ACHN (cell line): ENCODE results near the gene ZNF425.
"Not testable (repeated sequence)": the region's sequence is repeated elsewhere in the genome, so short reads cannot be mapped to it uniquely, and the experiment has no call there.

Experiments
- DNase-seq: peaks from one replicate; pipeline ENCODE4 v3.0.0-alpha.2; 2015
- in situ Hi-C: cut with HindIII; loops from 2 replicates; pipeline ENCODE4 v1.10.0; 2017; ENCODE audit warnings: low sequenced_read_pairs, low pct_ligation_motif_present, low pct_unique_long_range_greater_than_20kb

ZNF425 gene

GRCh38 chr7:149125863-149126661 is at the start of gene ZNF425:
ZNF425 (minus strand) TSS chr7:149126324; CDS start chr7:149126213, 111 bp downstream.
- DNase-seq = peak; percentile 98

GRCh38 chr7:149175150-149175549 is 49.0 kb upstream of the ZNF425 start:
- no peak for DNase-seq
- in situ Hi-C loops = no loop called here

More at GRCh38 chr7:149125863-149126661, at the start of gene ZNF425:
- in situ Hi-C loops = no loop called here

- DNase-seq = no peak
- in situ Hi-C loops = no loop called here
Observed at GRCh38 chr7:149172534-149172920, 46.4 kb upstream of the ZNF425 start.

GRCh38 chr7:149171892-149172533 is 45.9 kb upstream of the ZNF425 start:
- DNase-seq = peak; percentile 51
- in situ Hi-C loops = no loop called here

- in situ Hi-C loops = no loop called here
- DNase-seq = no peak
Observed at GRCh38 chr7:149166630-149167352, 40.7 kb upstream of the ZNF425 start.

GRCh38 chr7:149166142-149166541 is 40.0 kb upstream of the ZNF425 start:
- in situ Hi-C loops = no loop called here
- DNase-seq = no peak

- peak; percentile 48 for DNase-seq
- in situ Hi-C loops = no loop called here
Observed at GRCh38 chr7:149161241-149161848, 35.2 kb upstream of the ZNF425 start.

GRCh38 chr7:149156898-149157297 is 30.8 kb upstream of the ZNF425 start:
- DNase-seq = no peak
- in situ Hi-C loops = no loop called here

GRCh38 chr7:149154056-149154455 is 27.9 kb upstream of the ZNF425 start:
- no peak for DNase-seq
- in situ Hi-C loops = no loop called here

- in situ Hi-C loops = no loop called here
- no peak for DNase-seq
Observed at GRCh38 chr7:149153346-149153745, 27.2 kb upstream of the ZNF425 start.

GRCh38 chr7:149150981-149151380 is 24.9 kb upstream of the ZNF425 start:
- in situ Hi-C loops = no loop called here
- DNase-seq = no peak

GRCh38 chr7:149147752-149148653 is 21.9 kb upstream of the ZNF425 start:
- DNase-seq = peak; percentile 64

GRCh38 chr7:149147072-149147751 is 21.1 kb upstream of the ZNF425 start, which contains the start of gene ZNF398:
ZNF398 (plus strand) TSS chr7:149147453; CDS start chr7:149147743, 290 bp downstream.
- in situ Hi-C loops = no loop called here
- peak; percentile 86 for DNase-seq

More at GRCh38 chr7:149147752-149148653, 21.9 kb upstream of the ZNF425 start:
- in situ Hi-C loops = no loop called here

GRCh38 chr7:149145031-149145845 is 19.1 kb upstream of the ZNF425 start:
- in situ Hi-C loops = no loop called here
- DNase-seq = no peak

- not testable (repeated sequence) for DNase-seq
Observed at GRCh38 chr7:149144436-149144922, 18.4 kb upstream of the ZNF425 start.

GRCh38 chr7:149141893-149142292 is 15.8 kb upstream of the ZNF425 start:
- DNase-seq = no peak
- in situ Hi-C loops = no loop called here

More at GRCh38 chr7:149144436-149144922, 18.4 kb upstream of the ZNF425 start:
- in situ Hi-C loops = not testable (repeated sequence)
